PC-3 (cell line): ENCODE measurements around the gene RAB31. TPM values are rescaled to one million over a fixed set of nuclear protein-coding genes. Genes with fewer than 3 reads are reported as not detected.

Source experiments
- ATAC-seq: fragments of 200-7000 bp; cut with Tn5 transposase; 2 replicates; pipeline ENCODE4 v1.9.1; 2020; ENCODE audit warnings: mild to moderate bottlenecking, moderate library complexity
- BruUV-seq: library from RNA; stranded (reverse); fragments of 400-500 nt; replicated peaks from 2 replicates; lab custom pipeline; 2021; lab: Mats Ljungman, UMichigan
- CTCF ChIA-PET: fragments of 300-600 bp; sonication (Branson Sonifier 250); formaldehyde crosslinking; loops from one replicate; lab custom pipeline; 2022; ENCODE audit warnings: antibody characterized with exemption; lab: Charles Lee
- POLR2A ChIA-PET: fragments of 300-600 bp; sonication (Branson Sonifier 250); formaldehyde crosslinking; loops from one replicate; lab custom pipeline; 2022; ENCODE audit warnings: antibody characterized with exemption; ENCODE audit not compliant: unreplicated experiment; lab: Charles Lee
- DNase-seq: peaks from one replicate; pipeline ENCODE4 v3.0.0-alpha.2; 2015
- H2AFZ ChIP-seq: fragments of 300-600 bp; sonication (generic); 2 replicates; pipeline ENCODE4 v1.6.0; 2016; ENCODE audit warnings: antibody characterized with exemption, low read length
- H3F3A ChIP-seq: fragments of 300-600 bp; sonication (generic); one replicate; pipeline ENCODE4 v1.6.0; 2017; ENCODE audit warnings: antibody characterized with exemption, low read length, control low read depth, mild to moderate bottlenecking; ENCODE audit not compliant: unreplicated experiment
- H3K27ac ChIP-seq: fragments of 300-600 bp; sonication (generic); 2 replicates; pipeline ENCODE4 v1.5.1; 2016; ENCODE audit warnings: mild to moderate bottlenecking, low read length
- H3K27me3 ChIP-seq: fragments of 300-600 bp; sonication (generic); 2 replicates; pipeline ENCODE4 v1.6.1; 2016; ENCODE audit warnings: low read length, mixed read lengths
- H3K36me3 ChIP-seq: fragments of 300-600 bp; sonication (generic); 2 replicates; pipeline ENCODE4 v1.6.1; 2016; ENCODE audit warnings: low read depth, mixed run types, low read length, mixed read lengths
- H3K4me1 ChIP-seq: fragments of 300-600 bp; sonication (generic); 2 replicates; pipeline ENCODE4 v1.5.1; 2016; ENCODE audit warnings: low read length; ENCODE audit not compliant: insufficient read depth
- H3K4me2 ChIP-seq: fragments of 300-600 bp; sonication (generic); 2 replicates; pipeline ENCODE4 v1.6.0; 2016; ENCODE audit warnings: low read length
- H3K4me3 ChIP-seq: fragments of 300-600 bp; sonication (generic); 2 replicates; pipeline ENCODE4 v1.5.1; 2016; ENCODE audit warnings: mild to moderate bottlenecking, low read length, mixed read lengths
- H3K79me2 ChIP-seq: fragments of 300-600 bp; sonication (generic); 2 replicates; pipeline ENCODE4 v1.6.1; 2017; ENCODE audit warnings: low read length, mixed read lengths
- H3K9ac ChIP-seq: fragments of 300-600 bp; sonication (generic); 2 replicates; pipeline ENCODE4 v1.6.0; 2016; ENCODE audit warnings: mild to moderate bottlenecking, low read length
- H3K9me2 ChIP-seq: fragments of 300-600 bp; sonication (generic); replicated peaks from 2 replicates; pipeline ENCODE4 v1.6.1; 2016; ENCODE audit warnings: mixed run types, low read length, mixed read lengths
- H3K9me3 ChIP-seq: fragments of 300-600 bp; sonication (generic); 2 replicates; pipeline ENCODE4 v1.6.1; 2016; ENCODE audit warnings: low read length, mixed read lengths
- H4K20me1 ChIP-seq: fragments of 300-600 bp; sonication (generic); 2 replicates; pipeline ENCODE4 v1.6.1; 2016; ENCODE audit warnings: low read length, mixed read lengths
- EZH2 ChIP-seq: fragments of 300-600 bp; sonication (generic); IDR thresholded peaks from one replicate; pipeline ENCODE4 v1.6.1; 2017; ENCODE audit warnings: antibody characterized with exemption, mild to moderate bottlenecking, low read length; ENCODE audit not compliant: unreplicated experiment
- EZH2phosphoT487 ChIP-seq: fragments of 300-600 bp; sonication (generic); IDR thresholded peaks from 2 replicates; pipeline ENCODE4 v1.6.1; 2018; ENCODE audit warnings: mild to moderate bottlenecking, antibody characterized with exemption, low read length, borderline replicate concordance
- intact Hi-C: fragments of 100-400 bp; cut with micrococcal nuclease; formaldehyde crosslinking; loops from 2 replicates; pipeline ENCODE4 v1.9.0; 2023
- total RNA-seq: library from RNA; depleted of rRNA; stranded (reverse); fragments of >200 nt; gene quantifications from 2 replicates; pipeline ENCODE4 v1.2.3, GENCODE V29; 2014
- TF ChIP-seq, protein P1 (sequence below): fragments of 300-600 bp; sonication (generic); conservative IDR thresholded peaks from 2 replicates; pipeline ENCODE4 v1.5.1; 2017; ENCODE audit warnings: antibody characterized with exemption, low read depth, mild to moderate bottlenecking, low read length

The RAB31 gene
- total RNA-seq, 1 experiment from 2014 or later: 3.8 TPM

DNA sequence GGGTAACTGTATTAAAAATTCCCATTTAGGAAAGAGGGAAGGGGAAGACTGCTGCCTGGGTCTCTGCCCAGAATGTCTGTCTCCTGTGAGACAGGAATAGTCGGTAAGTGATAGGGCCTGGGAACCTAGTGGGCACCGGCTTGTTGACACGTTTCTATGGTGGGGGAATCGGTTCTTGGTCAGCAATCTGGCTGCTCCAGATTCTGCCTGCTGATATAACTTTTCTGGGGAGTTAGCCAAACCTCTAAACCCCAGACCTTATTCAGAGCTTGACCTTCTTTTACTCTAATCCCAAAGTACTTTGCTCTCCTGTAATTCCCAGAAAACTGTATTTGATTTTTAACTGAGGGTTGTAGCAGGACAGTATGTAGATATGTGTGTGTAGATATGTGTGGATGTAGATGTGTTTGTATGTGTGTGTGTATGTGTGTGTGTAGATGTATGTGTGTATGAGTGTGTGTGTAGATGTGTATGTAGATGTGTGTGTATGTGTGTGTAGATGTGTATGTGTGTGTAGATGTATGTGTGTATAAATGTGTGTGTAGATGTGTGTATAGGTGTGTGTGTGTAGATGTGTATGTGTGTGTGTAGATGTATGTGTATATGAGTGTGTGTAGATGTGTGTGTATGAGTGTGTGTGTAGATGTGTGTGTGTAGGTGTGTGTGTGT, 115.8 kb downstream of the RAB31 start:
- ATAC-seq (no peak), DNase-seq (no peak)
- Histone ChIP-seq H3K9ac (no peak overlapping the region), H3F3A (peaks cover 3% of the 10 kb centered on the region), H3K36me3 (no peaks in the 10 kb centered on the region), H3K9me3 (no peaks in the 10 kb centered on the region), H3K27ac (no peak overlapping the region), H3K4me3 (no peak overlapping the region), H3K79me2 (no peaks in the 10 kb centered on the region), H3K4me2 (no peak overlapping the region), H2AFZ (no peak overlapping the region), H3K4me1 (peaks cover 44% of the 10 kb centered on the region), H3K9me2 (no peaks in the 10 kb centered on the region), H4K20me1 (no peaks in the 10 kb centered on the region), H3K27me3 (no peaks in the 10 kb centered on the region)
- no TSS peak for BruUV-seq
- ChIA-PET POLR2A (no interaction called here), CTCF (no interaction called here)
- TF ChIP-seq EZH2phosphoT487 (no peak), EZH2 (no peak)
- TF ChIP-seq, protein P1, sequence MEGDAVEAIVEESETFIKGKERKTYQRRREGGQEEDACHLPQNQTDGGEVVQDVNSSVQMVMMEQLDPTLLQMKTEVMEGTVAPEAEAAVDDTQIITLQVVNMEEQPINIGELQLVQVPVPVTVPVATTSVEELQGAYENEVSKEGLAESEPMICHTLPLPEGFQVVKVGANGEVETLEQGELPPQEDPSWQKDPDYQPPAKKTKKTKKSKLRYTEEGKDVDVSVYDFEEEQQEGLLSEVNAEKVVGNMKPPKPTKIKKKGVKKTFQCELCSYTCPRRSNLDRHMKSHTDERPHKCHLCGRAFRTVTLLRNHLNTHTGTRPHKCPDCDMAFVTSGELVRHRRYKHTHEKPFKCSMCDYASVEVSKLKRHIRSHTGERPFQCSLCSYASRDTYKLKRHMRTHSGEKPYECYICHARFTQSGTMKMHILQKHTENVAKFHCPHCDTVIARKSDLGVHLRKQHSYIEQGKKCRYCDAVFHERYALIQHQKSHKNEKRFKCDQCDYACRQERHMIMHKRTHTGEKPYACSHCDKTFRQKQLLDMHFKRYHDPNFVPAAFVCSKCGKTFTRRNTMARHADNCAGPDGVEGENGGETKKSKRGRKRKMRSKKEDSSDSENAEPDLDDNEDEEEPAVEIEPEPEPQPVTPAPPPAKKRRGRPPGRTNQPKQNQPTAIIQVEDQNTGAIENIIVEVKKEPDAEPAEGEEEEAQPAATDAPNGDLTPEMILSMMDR: no peak
- intact Hi-C loops: loop anchor here (2.0 kb wide), 2 partner anchors 87 to 89 kb away; no protein-coding TSS in a partner anchor

GRCh38 chr18:9824474-9824832, 116.4 kb downstream of the RAB31 start:
- H2AFZ ChIP-seq: no peak overlapping the region
- no peak for TF ChIP-seq EZH2
- TF ChIP-seq, protein P1: no peak
- TF ChIP-seq EZH2phosphoT487: no peak
- H3K36me3 ChIP-seq: no peaks in the 10 kb centered on the region
- H3F3A ChIP-seq: peaks cover 3% of the 10 kb centered on the region
- intact Hi-C loops: loop anchor here (2.0 kb wide), 2 partner anchors 88 kb away; no protein-coding TSS in a partner anchor
- H3K4me1 ChIP-seq: peaks cover 49% of the 10 kb centered on the region
- peak overlapping the region; percentile 70; the same call in 1 of the 2 replicates for H3K27ac ChIP-seq
- H3K27me3 ChIP-seq: no peaks in the 10 kb centered on the region
- BruUV-seq: no TSS peak
- no peak overlapping the region for H3K4me2 ChIP-seq
- H4K20me1 ChIP-seq: no peaks in the 10 kb centered on the region
- ATAC-seq (no peak), DNase-seq (no peak)
- no peaks in the 10 kb centered on the region for H3K9me3 ChIP-seq
- no peak overlapping the region for H3K4me3 ChIP-seq
- H3K9ac ChIP-seq: peak overlapping the region; percentile 42; the same call in 1 of the 2 replicates
- no peaks in the 10 kb centered on the region for H3K9me2 ChIP-seq
- no peaks in the 10 kb centered on the region for H3K79me2 ChIP-seq
- ChIA-PET POLR2A (no interaction called here), CTCF (no interaction called here)

- DNase-seq (no peak), ATAC-seq (no peak)
- H3K4me3 ChIP-seq: peak overlapping the region; percentile 16; the same call in 1 of the 2 replicates
- peaks cover 3% of the 10 kb centered on the region for H3F3A ChIP-seq
- peaks cover 49% of the 10 kb centered on the region for H3K4me1 ChIP-seq
- peak overlapping the region; percentile 72 for H3K4me2 ChIP-seq
- ChIA-PET CTCF (no interaction called here), POLR2A (no interaction called here)
- peak overlapping the region; percentile 70 for H3K27ac ChIP-seq
- H3K36me3 ChIP-seq: no peaks in the 10 kb centered on the region
- TF ChIP-seq EZH2: no peak
- TF ChIP-seq, protein P1: no peak
- no peak for TF ChIP-seq EZH2phosphoT487
- intact Hi-C loops: loop anchor here (1.0 to 2.0 kb wide), 3 partner anchors 11 to 88 kb away; no protein-coding TSS in a partner anchor
- H2AFZ ChIP-seq: no peak overlapping the region
- H3K9ac ChIP-seq: peak overlapping the region; percentile 42
- BruUV-seq: no TSS peak
- no peaks in the 10 kb centered on the region for H3K9me2 ChIP-seq
- H3K79me2 ChIP-seq: no peaks in the 10 kb centered on the region
- no peaks in the 10 kb centered on the region for H3K27me3 ChIP-seq
- no peaks in the 10 kb centered on the region for H4K20me1 ChIP-seq
- H3K9me3 ChIP-seq: no peaks in the 10 kb centered on the region
Measured at GRCh38 chr18:9824952-9825371, 116.9 kb downstream of the RAB31 start.
